ENCODE results near the gene PAQR8. TPM values are rescaled to one million over a fixed set of nuclear protein-coding genes. Genes with fewer than 3 reads are reported as not detected.

PAQR8 gene
- total and polyA plus RNA-seq, 2 of the 13 experiments (the other 11 are each of a cell fraction or from before 2014, with no cell fraction given), result 37.7 to 50.7 TPM

DNA sequence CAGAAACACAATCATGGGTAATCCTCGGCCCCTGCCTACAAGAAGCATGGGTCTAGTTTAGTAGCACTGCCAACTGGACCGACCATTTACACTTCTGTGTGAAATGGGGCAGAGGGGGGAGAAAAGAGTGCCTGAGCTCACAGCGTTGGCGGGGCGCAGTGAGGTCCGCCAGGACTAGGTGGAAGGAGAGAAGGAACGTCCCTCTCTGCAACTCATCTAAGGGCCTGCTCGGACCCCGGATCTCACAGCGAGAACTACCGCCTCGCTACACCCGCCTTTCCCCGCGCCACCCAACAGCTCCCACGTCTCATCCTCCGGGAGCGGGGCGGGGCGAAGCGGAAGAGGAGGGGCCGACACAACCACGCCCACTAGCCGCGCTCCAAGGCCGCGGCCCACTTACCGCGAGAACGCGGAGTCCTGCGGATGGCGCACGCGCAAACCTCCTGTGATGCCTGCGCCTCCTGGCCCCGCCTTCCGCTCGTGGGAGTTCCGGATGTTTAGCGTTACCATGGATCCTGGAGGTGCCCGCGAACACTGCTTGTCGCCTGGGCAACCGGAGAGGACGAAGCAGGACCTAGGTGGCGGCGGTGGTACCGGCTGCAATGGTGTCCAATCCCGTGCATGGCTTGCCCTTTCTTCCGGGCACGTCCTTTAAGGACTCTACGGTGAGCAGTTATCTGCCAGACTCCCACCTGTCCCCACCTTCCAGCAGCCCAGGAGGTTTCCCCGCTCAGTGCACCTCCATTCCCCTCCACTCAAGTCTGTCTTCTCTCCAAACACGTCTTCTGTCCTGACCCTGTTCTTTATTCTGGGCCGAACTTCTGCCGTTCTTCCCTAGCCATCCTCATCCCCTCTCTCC lies 58.1 kb downstream of the PAQR8 start, which contains the start of gene EFHC1 (continued):
- no peak for TF ChIP-seq JUND (CRISPR knock-in tag; IDR thresholded peaks at IDR 0.05)
- TF ChIP-seq, protein P1, sequence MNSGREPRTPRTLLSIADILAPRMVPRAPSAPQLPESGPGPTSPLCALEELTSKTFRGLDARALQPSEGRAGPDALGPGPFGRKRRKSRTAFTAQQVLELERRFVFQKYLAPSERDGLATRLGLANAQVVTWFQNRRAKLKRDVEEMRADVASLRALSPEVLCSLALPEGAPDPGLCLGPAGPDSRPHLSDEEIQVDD (CRISPR knock-in tag; IDR thresholded peaks at IDR 0.05; ENCODE audit: borderline replicate concordance), result no peak
- TF ChIP-seq SNAI1 (CRISPR knock-in tag; IDR thresholded peaks at IDR 0.05; ENCODE audit: borderline replicate concordance), result peak; percentile 74; the same call in 1 of the 2 replicates
- no peak for TF ChIP-seq PHF21A (CRISPR knock-in tag; IDR thresholded peaks at IDR 0.05)
- TF ChIP-seq ZNF143 (CRISPR knock-in tag; IDR thresholded peaks at IDR 0.05), result peak; percentile 54; the same call in 1 of the 2 replicates
- peak; percentile 78; the same call in 1 of the 2 replicates for TF ChIP-seq ZC3H13 (CRISPR knock-in tag; IDR thresholded peaks at IDR 0.05)
- TF ChIP-seq, protein P2, sequence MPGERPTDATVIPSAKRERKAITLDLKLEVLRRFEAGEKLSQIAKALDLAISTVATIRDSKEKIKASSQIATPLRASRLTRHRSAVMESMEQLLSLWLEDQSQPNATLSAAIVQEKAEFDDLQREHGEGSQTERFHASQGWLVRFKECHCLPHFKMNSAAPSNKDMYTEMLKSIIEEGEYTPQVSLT (CRISPR knock-in tag; IDR thresholded peaks at IDR 0.05; ENCODE audit: borderline replicate concordance, low read depth), result no peak
- TF ChIP-seq, protein P3, sequence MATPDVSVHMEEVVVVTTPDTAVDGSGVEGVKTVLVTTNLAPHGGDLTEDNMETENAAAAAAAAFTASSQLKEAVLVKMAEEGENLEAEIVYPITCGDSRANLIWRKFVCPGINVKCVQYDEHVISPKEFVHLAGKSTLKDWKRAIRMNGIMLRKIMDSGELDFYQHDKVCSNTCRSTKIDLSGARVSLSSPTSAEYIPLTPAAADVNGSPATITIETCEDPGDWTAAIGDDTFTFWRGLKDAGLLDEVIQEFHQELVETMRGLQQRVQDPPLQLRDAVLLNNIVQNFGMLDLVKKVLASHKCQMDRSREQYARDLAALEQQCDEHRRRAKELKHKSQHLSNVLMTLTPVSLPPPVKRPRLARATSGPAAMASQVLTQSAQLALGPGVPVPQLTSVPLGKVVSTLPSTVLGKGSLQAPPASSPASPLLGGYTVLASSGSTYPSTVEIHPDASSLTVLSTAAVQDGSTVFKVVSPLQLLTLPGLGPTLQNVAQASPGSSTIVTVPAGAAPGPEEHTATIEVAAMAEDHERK (CRISPR knock-in tag; IDR thresholded peaks at IDR 0.05; ENCODE audit: low read depth), result no peak
- TF ChIP-seq BHLHE40 (IDR thresholded peaks at IDR 0.05; ENCODE audit: low read length), result peak; percentile 20; the same call in 1 of the 2 replicates
- TF ChIP-seq, protein P4, sequence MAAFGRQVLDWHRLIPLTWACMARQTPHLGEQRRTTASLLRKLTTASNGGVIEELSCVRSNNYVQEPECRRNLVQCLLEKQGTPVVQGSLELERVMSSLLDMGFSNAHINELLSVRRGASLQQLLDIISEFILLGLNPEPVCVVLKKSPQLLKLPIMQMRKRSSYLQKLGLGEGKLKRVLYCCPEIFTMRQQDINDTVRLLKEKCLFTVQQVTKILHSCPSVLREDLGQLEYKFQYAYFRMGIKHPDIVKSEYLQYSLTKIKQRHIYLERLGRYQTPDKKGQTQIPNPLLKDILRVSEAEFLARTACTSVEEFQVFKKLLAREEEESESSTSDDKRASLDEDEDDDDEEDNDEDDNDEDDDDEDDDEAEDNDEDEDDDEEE (CRISPR knock-in tag; IDR thresholded peaks at IDR 0.05), result peak; percentile 56; the same call in 1 of the 2 replicates
- TF ChIP-seq ZNF589 (CRISPR knock-in tag; conservative IDR thresholded peaks at IDR 0.05), result peak; percentile 52; the same call in 1 of the 2 replicates
- peak; percentile 100 for TF ChIP-seq CHD2 (IDR thresholded peaks at IDR 0.05; ENCODE audit: low read depth, low read length)
- TF ChIP-seq HNRNPK (IDR thresholded peaks at IDR 0.05; ENCODE audit: low read depth, low read length, poor library complexity, severe bottlenecking), result no peak
- TF ChIP-seq ZNF124 (CRISPR knock-in tag; IDR thresholded peaks at IDR 0.05), result peak; percentile 95
- TF ChIP-seq FOXA3 (CRISPR knock-in tag; IDR thresholded peaks at IDR 0.05), result peak; percentile 74; the same call in 1 of the 2 replicates
- peak; percentile 93; the same call in 1 of the 2 replicates for TF ChIP-seq ZNF230 (CRISPR knock-in tag; IDR thresholded peaks at IDR 0.05)
- TF ChIP-seq ZNF788 (CRISPR knock-in tag; IDR thresholded peaks at IDR 0.05; ENCODE audit: borderline replicate concordance), result no peak; the same call in 1 of the 2 replicates
- TF ChIP-seq ZBTB3 (CRISPR knock-in tag; IDR thresholded peaks at IDR 0.05; ENCODE audit: borderline replicate concordance, low read depth), result 0 out of 2 replicates have a peak, but pooled peaks have one; percentile 42
- TF ChIP-seq, protein P5, sequence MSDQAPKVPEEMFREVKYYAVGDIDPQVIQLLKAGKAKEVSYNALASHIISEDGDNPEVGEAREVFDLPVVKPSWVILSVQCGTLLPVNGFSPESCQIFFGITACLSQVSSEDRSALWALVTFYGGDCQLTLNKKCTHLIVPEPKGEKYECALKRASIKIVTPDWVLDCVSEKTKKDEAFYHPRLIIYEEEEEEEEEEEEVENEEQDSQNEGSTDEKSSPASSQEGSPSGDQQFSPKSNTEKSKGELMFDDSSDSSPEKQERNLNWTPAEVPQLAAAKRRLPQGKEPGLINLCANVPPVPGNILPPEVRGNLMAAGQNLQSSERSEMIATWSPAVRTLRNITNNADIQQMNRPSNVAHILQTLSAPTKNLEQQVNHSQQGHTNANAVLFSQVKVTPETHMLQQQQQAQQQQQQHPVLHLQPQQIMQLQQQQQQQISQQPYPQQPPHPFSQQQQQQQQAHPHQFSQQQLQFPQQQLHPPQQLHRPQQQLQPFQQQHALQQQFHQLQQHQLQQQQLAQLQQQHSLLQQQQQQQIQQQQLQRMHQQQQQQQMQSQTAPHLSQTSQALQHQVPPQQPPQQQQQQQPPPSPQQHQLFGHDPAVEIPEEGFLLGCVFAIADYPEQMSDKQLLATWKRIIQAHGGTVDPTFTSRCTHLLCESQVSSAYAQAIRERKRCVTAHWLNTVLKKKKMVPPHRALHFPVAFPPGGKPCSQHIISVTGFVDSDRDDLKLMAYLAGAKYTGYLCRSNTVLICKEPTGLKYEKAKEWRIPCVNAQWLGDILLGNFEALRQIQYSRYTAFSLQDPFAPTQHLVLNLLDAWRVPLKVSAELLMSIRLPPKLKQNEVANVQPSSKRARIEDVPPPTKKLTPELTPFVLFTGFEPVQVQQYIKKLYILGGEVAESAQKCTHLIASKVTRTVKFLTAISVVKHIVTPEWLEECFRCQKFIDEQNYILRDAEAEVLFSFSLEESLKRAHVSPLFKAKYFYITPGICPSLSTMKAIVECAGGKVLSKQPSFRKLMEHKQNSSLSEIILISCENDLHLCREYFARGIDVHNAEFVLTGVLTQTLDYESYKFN (CRISPR knock-in tag; conservative IDR thresholded peaks at IDR 0.05), result peak; percentile 63
- no peak for TF ChIP-seq ATAD3A (CRISPR knock-in tag; IDR thresholded peaks at IDR 0.05)
- peak; percentile 100 for TF ChIP-seq RFX3 (CRISPR knock-in tag; IDR thresholded peaks at IDR 0.05)
- TF ChIP-seq ZNF496 (CRISPR knock-in tag; IDR thresholded peaks at IDR 0.05; ENCODE audit: insufficient replicate concordance), result no peak
